AG04449 (cell line): ENCODE results near the gene ELFN2.

Experiments used
- CTCF ChIA-PET: fragments of 350-600 bp; formaldehyde crosslinking; extraction: SDS; loops from one replicate; lab custom pipeline; 2021; ENCODE audit warnings: antibody characterized with exemption; lab: Yijun Ruan, JAX
- POLR2A ChIA-PET: fragments of 400-600, 350-600 bp; formaldehyde crosslinking; extraction: SDS; loops from one replicate; lab custom pipeline; 2020; ENCODE audit warnings: antibody characterized with exemption, inconsistent platforms; lab: Yijun Ruan, JAX
- DNase-seq: peaks from one replicate; pipeline ENCODE4 v3.0.0-alpha.2; 2010; ENCODE audit warnings: low read depth, low spot score
- H3K4me3 ChIP-seq: 2 replicates; pipeline ENCODE4 v1.5.1; 2011; ENCODE audit warnings: low read depth, mild to moderate bottlenecking, control low read depth, low read length
- TF ChIP-seq, protein P1 (sequence below): IDR thresholded peaks from one replicate; pipeline ENCODE4 v1.5.1; 2011; ENCODE audit warnings: mild to moderate bottlenecking, moderate library complexity, low read length, control low read depth, inconsistent platforms; ENCODE audit not compliant: insufficient read depth; ENCODE audit errors: missing control alignments

The ELFN2 gene

GRCh38 chr22:37390075-37390474, 37.2 kb downstream of the ELFN2 start:
- ChIA-PET POLR2A (no interaction called here), CTCF (no interaction called here)
- no peak for DNase-seq
- no peak overlapping the region for H3K4me3 ChIP-seq
- TF ChIP-seq, protein P1, sequence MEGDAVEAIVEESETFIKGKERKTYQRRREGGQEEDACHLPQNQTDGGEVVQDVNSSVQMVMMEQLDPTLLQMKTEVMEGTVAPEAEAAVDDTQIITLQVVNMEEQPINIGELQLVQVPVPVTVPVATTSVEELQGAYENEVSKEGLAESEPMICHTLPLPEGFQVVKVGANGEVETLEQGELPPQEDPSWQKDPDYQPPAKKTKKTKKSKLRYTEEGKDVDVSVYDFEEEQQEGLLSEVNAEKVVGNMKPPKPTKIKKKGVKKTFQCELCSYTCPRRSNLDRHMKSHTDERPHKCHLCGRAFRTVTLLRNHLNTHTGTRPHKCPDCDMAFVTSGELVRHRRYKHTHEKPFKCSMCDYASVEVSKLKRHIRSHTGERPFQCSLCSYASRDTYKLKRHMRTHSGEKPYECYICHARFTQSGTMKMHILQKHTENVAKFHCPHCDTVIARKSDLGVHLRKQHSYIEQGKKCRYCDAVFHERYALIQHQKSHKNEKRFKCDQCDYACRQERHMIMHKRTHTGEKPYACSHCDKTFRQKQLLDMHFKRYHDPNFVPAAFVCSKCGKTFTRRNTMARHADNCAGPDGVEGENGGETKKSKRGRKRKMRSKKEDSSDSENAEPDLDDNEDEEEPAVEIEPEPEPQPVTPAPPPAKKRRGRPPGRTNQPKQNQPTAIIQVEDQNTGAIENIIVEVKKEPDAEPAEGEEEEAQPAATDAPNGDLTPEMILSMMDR, result no peak

- ChIA-PET POLR2A (no interaction called here), CTCF (no interaction called here)
- H3K4me3 ChIP-seq, result no peak overlapping the region
- DNase-seq, result no peak
- TF ChIP-seq, protein P1, result no peak
Observed at GRCh38 chr22:37388538-37388937, 38.7 kb downstream of the ELFN2 start.

DNA sequence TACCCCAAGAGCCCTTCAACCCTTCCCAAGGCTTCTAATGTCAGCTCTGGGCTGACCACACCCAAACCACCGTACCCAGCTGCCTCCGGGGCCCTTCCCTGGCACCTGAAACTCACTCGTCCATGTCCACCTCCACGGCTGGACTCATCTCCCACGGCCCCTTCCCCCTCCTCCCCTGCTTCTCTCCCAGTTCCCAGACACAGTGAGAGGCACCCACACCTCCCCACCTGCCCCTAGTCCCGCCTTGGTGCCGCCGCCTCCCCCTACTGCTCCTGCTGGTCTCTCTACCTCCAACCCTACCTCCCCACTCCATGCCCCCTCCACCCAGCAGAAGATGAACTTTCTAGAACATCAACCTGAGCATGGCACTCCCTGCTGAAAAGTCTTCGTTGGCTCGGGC, 39.5 kb downstream of the ELFN2 start:
- TF ChIP-seq, protein P1, result no peak
- DNase-seq, result no peak
- POLR2A ChIA-PET, result no interaction called here
- no peak overlapping the region for H3K4me3 ChIP-seq
- CTCF ChIA-PET, result interaction anchor here (2.2 kb wide), 1 partner anchor 42 kb away, joined by 7 read pairs; no protein-coding TSS in a partner anchor

- H3K4me3 ChIP-seq, result no peak overlapping the region
- TF ChIP-seq, protein P1, result no peak
- POLR2A ChIA-PET, result no interaction called here
- DNase-seq, result no peak
- CTCF ChIA-PET, result interaction anchor here (2.2 kb wide), 1 partner anchor 43 kb away, joined by 7 read pairs; no protein-coding TSS in a partner anchor
Observed at GRCh38 chr22:37386441-37386840, 40.8 kb downstream of the ELFN2 start.

- H3K4me3 ChIP-seq, result no peak overlapping the region
- POLR2A ChIA-PET, result no interaction called here
- DNase-seq, result no peak
- TF ChIP-seq, protein P1, result no peak
- CTCF ChIA-PET, result no interaction called here
Observed at GRCh38 chr22:37384691-37385090, 42.6 kb downstream of the ELFN2 start.

- H3K4me3 ChIP-seq, result no peak overlapping the region
- DNase-seq, result no peak
- TF ChIP-seq, protein P1, result no peak
- CTCF ChIA-PET, result interaction anchor here (1.3 kb wide), 1 partner anchor 47 kb away, joined by 3 read pairs; no protein-coding TSS in a partner anchor
- POLR2A ChIA-PET, result interaction anchor here (0.6 kb wide), 1 partner anchor 55 kb away, joined by 3 read pairs; no protein-coding TSS in a partner anchor
Observed at GRCh38 chr22:37383341-37383740, 43.9 kb downstream of the ELFN2 start.
